ENCODE data around the gene ELP1. TPM values are rescaled to one million over a fixed set of nuclear protein-coding genes. Genes with fewer than 3 reads are reported as not detected.

The ELP1 gene
- total and polyA plus RNA-seq, 4 donors: 9.3 to 27.7 (median 16.4) TPM

DNA sequence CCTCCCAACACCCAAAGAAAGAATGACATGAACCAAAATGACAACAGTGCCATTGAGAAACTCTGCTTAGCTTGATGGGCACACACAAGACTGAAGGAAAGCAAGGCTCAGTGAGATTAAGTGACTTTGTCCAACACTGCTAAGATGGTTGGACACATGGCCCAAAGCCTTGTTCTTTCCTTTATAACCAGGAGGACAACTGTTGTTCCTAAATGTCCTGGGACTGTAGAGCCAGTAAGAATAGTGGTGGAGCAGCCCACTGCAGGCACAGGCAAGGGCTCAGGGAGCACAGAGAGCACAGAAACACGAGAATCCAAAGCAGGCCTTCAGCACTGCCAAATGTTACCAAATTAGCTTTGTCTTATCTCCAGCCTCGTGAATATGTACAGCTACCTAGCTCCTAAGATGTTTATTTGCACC lies 67.9 kb downstream of the ELP1 start:
- Histone ChIP-seq H3K9ac (ENCODE audit: low read depth in 1 of 2, low read length in 2 of 2) (no peak overlapping the region), H3K4me1 (ENCODE audit: control insufficient read depth in 4 of 4, insufficient read depth in 4 of 4, low read length in 3 of 4) (peaks cover 4 to 21% (median 12%) of the 10 kb centered on the region in 4 donors), H3K27ac (ENCODE audit: low read depth in 1 of 2, low read length in 2 of 2) (no peak overlapping the region), H3K27me3 (ENCODE audit: control insufficient read depth in 4 of 4, insufficient read depth in 4 of 4, low read length in 3 of 4) (no peaks in the 10 kb centered on the region), H3K9me3 (ENCODE audit: control insufficient read depth in 4 of 4, low read length in 3 of 4) (no peaks in the 10 kb centered on the region), H3K36me3 (ENCODE audit: control insufficient read depth in 4 of 4, insufficient read depth in 3 of 4, low read depth in 1 of 4, low read length in 3 of 4) (peaks cover 0 to 2% (median under 1%) of the 10 kb centered on the region in 4 donors), H3K4me3 (ENCODE audit: low read depth in 1 of 3, low read length in 3 of 3) (no peak overlapping the region)
- WGBS: 72% methylated on average over 2 of the region's 2 CpGs
- TF ChIP-seq TAF1 (conservative IDR thresholded peaks at IDR 0.05) (no peak), EGR1 (IDR thresholded peaks at IDR 0.05; ENCODE audit: low read depth in 2 of 2) (no peak), JUND (IDR thresholded peaks at IDR 0.05) (no peak), HNF4A (conservative IDR thresholded peaks at IDR 0.05) (no peak), NR2F2 (IDR thresholded peaks at IDR 0.05) (no peak), GABPA (IDR thresholded peaks at IDR 0.05 in 1 of 2, conservative IDR thresholded peaks at IDR 0.05 in 1 of 2) (no peak), FOXA2 (IDR thresholded peaks at IDR 0.05) (no peak), RXRA (IDR thresholded peaks at IDR 0.05) (no peak), HNF4G (IDR thresholded peaks at IDR 0.05) (no peak), YY1 (IDR thresholded peaks at IDR 0.05) (no peak), RAD21 (IDR thresholded peaks at IDR 0.05) (no peak), SP1 (IDR thresholded peaks at IDR 0.05) (no peak), FOXA1 (IDR thresholded peaks at IDR 0.05) (no peak)
- TF ChIP-seq, protein P1, sequence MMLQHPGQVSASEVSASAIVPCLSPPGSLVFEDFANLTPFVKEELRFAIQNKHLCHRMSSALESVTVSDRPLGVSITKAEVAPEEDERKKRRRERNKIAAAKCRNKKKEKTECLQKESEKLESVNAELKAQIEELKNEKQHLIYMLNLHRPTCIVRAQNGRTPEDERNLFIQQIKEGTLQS (IDR thresholded peaks at IDR 0.05): no peak
- TF ChIP-seq, protein P2, sequence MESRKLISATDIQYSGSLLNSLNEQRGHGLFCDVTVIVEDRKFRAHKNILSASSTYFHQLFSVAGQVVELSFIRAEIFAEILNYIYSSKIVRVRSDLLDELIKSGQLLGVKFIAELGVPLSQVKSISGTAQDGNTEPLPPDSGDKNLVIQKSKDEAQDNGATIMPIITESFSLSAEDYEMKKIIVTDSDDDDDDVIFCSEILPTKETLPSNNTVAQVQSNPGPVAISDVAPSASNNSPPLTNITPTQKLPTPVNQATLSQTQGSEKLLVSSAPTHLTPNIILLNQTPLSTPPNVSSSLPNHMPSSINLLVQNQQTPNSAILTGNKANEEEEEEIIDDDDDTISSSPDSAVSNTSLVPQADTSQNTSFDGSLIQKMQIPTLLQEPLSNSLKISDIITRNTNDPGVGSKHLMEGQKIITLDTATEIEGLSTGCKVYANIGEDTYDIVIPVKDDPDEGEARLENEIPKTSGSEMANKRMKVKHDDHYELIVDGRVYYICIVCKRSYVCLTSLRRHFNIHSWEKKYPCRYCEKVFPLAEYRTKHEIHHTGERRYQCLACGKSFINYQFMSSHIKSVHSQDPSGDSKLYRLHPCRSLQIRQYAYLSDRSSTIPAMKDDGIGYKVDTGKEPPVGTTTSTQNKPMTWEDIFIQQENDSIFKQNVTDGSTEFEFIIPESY (IDR thresholded peaks at IDR 0.05): no peak
- TF ChIP-seq, protein P3, sequence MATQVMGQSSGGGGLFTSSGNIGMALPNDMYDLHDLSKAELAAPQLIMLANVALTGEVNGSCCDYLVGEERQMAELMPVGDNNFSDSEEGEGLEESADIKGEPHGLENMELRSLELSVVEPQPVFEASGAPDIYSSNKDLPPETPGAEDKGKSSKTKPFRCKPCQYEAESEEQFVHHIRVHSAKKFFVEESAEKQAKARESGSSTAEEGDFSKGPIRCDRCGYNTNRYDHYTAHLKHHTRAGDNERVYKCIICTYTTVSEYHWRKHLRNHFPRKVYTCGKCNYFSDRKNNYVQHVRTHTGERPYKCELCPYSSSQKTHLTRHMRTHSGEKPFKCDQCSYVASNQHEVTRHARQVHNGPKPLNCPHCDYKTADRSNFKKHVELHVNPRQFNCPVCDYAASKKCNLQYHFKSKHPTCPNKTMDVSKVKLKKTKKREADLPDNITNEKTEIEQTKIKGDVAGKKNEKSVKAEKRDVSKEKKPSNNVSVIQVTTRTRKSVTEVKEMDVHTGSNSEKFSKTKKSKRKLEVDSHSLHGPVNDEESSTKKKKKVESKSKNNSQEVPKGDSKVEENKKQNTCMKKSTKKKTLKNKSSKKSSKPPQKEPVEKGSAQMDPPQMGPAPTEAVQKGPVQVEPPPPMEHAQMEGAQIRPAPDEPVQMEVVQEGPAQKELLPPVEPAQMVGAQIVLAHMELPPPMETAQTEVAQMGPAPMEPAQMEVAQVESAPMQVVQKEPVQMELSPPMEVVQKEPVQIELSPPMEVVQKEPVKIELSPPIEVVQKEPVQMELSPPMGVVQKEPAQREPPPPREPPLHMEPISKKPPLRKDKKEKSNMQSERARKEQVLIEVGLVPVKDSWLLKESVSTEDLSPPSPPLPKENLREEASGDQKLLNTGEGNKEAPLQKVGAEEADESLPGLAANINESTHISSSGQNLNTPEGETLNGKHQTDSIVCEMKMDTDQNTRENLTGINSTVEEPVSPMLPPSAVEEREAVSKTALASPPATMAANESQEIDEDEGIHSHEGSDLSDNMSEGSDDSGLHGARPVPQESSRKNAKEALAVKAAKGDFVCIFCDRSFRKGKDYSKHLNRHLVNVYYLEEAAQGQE (IDR thresholded peaks at IDR 0.05): no peak
- TF ChIP-seq, protein P4, sequence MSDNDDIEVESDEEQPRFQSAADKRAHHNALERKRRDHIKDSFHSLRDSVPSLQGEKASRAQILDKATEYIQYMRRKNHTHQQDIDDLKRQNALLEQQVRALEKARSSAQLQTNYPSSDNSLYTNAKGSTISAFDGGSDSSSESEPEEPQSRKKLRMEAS (IDR thresholded peaks at IDR 0.05): no peak
- TF ChIP-seq, protein P5, sequence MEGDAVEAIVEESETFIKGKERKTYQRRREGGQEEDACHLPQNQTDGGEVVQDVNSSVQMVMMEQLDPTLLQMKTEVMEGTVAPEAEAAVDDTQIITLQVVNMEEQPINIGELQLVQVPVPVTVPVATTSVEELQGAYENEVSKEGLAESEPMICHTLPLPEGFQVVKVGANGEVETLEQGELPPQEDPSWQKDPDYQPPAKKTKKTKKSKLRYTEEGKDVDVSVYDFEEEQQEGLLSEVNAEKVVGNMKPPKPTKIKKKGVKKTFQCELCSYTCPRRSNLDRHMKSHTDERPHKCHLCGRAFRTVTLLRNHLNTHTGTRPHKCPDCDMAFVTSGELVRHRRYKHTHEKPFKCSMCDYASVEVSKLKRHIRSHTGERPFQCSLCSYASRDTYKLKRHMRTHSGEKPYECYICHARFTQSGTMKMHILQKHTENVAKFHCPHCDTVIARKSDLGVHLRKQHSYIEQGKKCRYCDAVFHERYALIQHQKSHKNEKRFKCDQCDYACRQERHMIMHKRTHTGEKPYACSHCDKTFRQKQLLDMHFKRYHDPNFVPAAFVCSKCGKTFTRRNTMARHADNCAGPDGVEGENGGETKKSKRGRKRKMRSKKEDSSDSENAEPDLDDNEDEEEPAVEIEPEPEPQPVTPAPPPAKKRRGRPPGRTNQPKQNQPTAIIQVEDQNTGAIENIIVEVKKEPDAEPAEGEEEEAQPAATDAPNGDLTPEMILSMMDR (IDR thresholded peaks at IDR 0.05; ENCODE audit: low read depth, low read length, missing input control): no peak
- DNase-seq (ENCODE audit: low spot score): no peak
